GM13976 (cell line): ENCODE measurements around the gene HACD4.
"Not testable (repeated sequence)": the region's sequence is repeated elsewhere in the genome, so short reads cannot be mapped to it uniquely, and the experiment has no call there.

Source experiments
- DNase-seq: peaks from one replicate; pipeline ENCODE4 v3.0.0; 2012; ENCODE audit warnings: low spot score
- CTCF ChIP-seq: IDR thresholded peaks from 2 replicates; pipeline ENCODE4 v1.5.1; 2012; ENCODE audit warnings: borderline replicate concordance, mild to moderate bottlenecking; ENCODE audit not compliant: insufficient read depth; ENCODE audit errors: extremely low read depth, missing control alignments, control extremely low read depth
- in situ Hi-C: fragments of 300-500 bp; cut with MboI; formaldehyde crosslinking; loops from one replicate; pipeline ENCODE4 v1.12.0; 2022; ENCODE audit warnings: low sequenced_read_pairs, mixed read lengths, inconsistent platforms; ENCODE audit not compliant: unreplicated experiment

HACD4 gene

DNA sequence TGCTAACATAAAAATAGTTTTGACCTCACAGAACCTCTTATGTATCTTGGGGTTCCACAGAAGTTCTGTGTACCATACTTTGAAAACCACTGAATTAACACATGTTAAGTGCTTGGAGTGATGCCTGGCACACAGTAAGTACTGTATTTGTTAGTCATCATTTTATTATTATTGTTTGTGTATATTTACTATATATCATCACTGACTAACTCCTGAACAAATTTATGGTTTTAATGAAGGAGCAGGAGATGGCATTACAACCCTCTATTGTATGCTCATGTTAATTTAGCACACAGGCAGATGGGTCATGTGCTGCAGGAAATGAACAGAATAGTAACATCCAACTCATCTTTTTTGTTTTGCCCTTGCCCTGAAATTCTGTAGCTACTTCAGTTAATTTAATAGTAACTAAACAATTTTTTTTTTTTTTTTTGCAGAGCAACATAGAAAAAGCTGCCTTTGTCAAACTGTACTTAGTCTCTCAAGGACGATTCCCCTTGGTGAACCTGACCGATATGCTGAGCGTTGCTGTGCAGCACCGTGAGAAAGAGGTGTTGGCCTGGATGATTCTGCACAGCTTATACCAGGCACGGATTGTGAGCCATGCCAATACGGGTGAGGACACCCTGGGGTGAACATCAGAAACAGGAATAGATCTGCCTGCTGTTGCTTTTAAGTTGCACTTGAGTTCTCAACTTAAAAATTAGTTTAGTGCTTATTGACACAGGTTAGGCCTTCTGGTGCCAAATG is 45.4 kb downstream of the HACD4 start:
- no peak for TF ChIP-seq CTCF
- in situ Hi-C loops = no loop called here
- DNase-seq = no peak

DNA sequence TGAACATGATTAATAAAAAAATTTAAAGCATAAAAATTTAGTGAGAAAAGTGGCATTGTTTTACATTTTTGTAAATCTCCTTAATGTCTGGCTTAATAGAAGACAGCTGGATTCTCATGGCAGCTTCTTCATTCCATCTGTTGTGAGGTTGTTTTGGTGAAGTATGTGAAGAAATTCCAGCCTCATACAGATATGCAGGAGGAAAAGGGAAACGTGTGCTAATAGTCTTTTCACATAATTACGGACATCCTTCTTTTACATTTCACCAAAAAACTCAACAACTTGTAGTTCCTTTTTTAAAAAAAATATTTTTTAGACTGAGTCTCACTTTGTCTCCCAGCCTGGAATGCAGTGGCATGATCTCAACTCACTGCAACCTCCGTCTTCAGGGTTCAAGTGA is 46.9 kb downstream of the HACD4 start:
- DNase-seq = no peak
- in situ Hi-C loops = no loop called here
- no peak for TF ChIP-seq CTCF

GRCh38 chr9:20981486-20981885 is 50.0 kb downstream of the HACD4 start:
- no peak for DNase-seq
- in situ Hi-C loops = no loop called here
- no peak for TF ChIP-seq CTCF

DNA sequence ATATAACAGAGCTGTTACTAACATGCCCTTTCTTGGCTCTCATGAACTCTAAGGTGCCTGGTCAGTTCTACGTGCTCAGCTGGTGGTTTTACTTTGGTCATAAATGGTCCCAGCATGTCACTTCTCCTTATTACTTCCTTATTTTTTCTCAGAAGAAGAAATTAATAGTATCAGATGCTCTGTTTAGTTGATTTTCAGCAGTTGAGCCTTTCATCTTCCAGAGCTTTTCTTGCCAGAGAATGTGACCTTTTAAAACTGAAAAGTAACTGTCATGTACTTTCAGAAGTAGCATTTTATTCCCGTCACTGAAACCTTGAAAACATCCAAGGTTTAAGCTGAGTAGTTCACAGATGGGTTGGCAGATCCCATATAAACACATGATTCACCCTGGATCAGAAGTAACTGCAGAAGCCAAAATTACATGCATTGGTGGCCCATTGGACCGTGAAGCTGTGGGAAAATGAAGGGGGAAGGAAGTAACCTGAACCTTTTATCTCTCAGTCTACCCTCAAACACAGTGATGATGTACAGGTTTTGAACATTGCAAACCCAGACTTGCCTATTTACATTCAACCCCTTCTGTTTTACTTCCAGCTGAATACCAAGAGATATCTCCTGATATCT is 50.5 kb downstream of the HACD4 start:
- peak; percentile 18 for DNase-seq
- in situ Hi-C loops = no loop called here
- no peak for TF ChIP-seq CTCF

- no peak for TF ChIP-seq CTCF
- in situ Hi-C loops = no loop called here
- no peak for DNase-seq
These were observed 53.2 kb downstream of the HACD4 start for GRCh38 chr9:20978249-20978648.

DNA sequence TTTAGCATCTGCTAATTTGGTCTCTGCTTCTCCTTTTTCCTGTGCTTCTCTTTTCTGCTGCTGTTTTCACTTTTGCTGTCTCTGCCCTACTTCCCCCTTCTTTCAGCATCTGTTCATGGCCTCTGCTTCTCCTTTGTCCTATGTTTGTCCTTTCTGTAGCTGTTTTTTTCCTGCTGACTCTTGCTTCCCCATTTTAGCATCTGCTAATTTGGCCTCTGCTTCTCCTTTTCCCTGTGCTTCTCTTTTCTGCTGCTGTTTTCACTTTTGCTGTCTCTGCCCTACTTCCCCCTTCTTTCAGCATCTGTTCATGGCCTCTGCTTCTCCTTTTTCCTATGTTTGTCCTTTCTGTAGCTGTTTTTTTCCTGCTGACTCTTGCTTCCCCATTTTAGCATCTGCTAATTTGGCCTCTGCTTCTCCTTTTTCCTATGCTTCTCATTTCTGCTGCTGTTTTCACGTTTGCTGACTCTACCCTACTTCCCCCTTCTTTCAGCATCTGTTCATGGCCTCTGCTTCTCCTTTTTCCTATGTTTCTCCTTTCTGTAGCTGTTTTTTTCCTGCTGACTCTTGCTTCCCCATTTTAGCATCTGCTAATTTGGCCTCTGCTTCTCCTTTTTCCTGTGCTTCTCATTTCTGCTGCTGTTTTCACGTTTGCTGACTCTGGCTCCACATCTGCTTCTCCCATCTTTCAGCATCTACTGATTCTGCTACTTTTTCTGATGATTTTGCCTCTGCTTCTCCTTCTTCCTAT is 57.1 kb downstream of the HACD4 start:
- DNase-seq, in situ Hi-C loops: not testable (repeated sequence)

DNA sequence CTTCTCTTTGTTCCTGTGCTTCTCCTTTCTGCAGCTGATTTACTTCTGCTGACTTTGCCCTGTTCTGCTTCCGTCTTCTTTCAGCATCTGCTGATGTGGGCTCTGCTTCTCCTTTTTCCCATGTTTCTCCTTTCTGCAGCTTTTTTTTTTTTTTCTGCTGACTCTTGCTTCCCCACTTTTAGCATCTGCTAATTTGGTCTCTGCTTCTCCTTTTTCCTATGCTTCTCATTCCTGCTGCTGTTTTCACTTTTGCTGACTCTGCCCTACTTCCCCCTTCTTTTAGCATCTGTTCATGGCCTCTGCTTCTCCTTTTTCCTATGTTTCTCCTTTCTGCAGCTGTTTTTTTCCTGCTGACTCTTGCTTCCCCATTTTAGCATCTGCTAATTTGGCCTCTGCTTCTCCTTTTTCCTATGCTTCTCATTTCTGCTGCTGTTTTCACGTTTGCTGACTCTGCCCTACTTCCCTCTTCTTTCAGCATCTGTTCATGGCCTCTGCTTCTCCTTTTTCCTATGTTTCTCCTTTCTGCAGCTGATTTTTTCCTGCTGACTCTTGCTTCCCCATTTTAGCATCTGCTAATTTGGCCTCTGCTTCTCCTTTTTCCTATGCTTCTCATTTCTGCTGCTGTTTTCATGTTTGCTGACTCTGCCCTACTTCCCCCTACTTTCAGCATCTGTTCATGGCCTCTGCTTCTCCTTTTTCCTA is 58.0 kb downstream of the HACD4 start:
- DNase-seq, in situ Hi-C loops: not testable (repeated sequence)
